ENCODE data around the gene DNAJC5. TPM values are rescaled to one million over a fixed set of nuclear protein-coding genes. Genes with fewer than 3 reads are reported as not detected.

The DNAJC5 gene
- total RNA-seq, 1 experiment from 2014 or later = 28.5 TPM

- TF ChIP-seq ZNF416 (CRISPR knock-in tag; IDR thresholded peaks at IDR 0.05) (no peak), CREM (CRISPR knock-in tag; IDR thresholded peaks at IDR 0.05) (no peak), EMX1 (CRISPR knock-in tag; IDR thresholded peaks at IDR 0.05) (no peak), ZNF281 (CRISPR knock-in tag; IDR thresholded peaks at IDR 0.05) (no peak), ATF6 (CRISPR knock-in tag; IDR thresholded peaks at IDR 0.05) (no peak)
- TF ChIP-seq, protein P1, sequence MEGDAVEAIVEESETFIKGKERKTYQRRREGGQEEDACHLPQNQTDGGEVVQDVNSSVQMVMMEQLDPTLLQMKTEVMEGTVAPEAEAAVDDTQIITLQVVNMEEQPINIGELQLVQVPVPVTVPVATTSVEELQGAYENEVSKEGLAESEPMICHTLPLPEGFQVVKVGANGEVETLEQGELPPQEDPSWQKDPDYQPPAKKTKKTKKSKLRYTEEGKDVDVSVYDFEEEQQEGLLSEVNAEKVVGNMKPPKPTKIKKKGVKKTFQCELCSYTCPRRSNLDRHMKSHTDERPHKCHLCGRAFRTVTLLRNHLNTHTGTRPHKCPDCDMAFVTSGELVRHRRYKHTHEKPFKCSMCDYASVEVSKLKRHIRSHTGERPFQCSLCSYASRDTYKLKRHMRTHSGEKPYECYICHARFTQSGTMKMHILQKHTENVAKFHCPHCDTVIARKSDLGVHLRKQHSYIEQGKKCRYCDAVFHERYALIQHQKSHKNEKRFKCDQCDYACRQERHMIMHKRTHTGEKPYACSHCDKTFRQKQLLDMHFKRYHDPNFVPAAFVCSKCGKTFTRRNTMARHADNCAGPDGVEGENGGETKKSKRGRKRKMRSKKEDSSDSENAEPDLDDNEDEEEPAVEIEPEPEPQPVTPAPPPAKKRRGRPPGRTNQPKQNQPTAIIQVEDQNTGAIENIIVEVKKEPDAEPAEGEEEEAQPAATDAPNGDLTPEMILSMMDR (IDR thresholded peaks at IDR 0.05) = no peak
Measured at GRCh38 chr20:63963348-63963741, 68.4 kb downstream of the DNAJC5 start (continued).

- POLR2A ChIA-PET = no interaction called here
- ATAC-seq (no peak), DNase-seq (ENCODE audit: low spot score) (no peak)
Measured at GRCh38 chr20:63963784-63964301, 68.9 kb downstream of the DNAJC5 start.

More at GRCh38 chr20:63963784-63964301, 68.9 kb downstream of the DNAJC5 start:
- peaks cover 4% of the 10 kb centered on the region for H3K4me1 Mint-ChIP-seq
- CTCF ChIA-PET = no interaction called here
- no peak overlapping the region for H3K27ac Mint-ChIP-seq
- no peak overlapping the region for H3K4me3 Mint-ChIP-seq
- 0 out of 2 replicates have a peak, but pooled peaks cover 3% of the 10 kb centered on the region for H3K27me3 Mint-ChIP-seq (ENCODE audit: low read depth)
- TF ChIP-seq IRF2 (CRISPR knock-in tag; IDR thresholded peaks at IDR 0.05; ENCODE audit: borderline replicate concordance, low read depth) (no peak), NFATC4 (CRISPR knock-in tag; IDR thresholded peaks at IDR 0.05) (no peak), SP1 (CRISPR knock-in tag; conservative IDR thresholded peaks at IDR 0.05) (no peak), USF1 (CRISPR knock-in tag; IDR thresholded peaks at IDR 0.05) (no peak), TEAD4 (CRISPR knock-in tag; IDR thresholded peaks at IDR 0.05) (no peak), MYBL2 (CRISPR knock-in tag; IDR thresholded peaks at IDR 0.05) (no peak), TP53 (CRISPR knock-in tag; IDR thresholded peaks at IDR 0.05) (no peak), PRDM15 (CRISPR knock-in tag; IDR thresholded peaks at IDR 0.05) (no peak)
- H3K36me3 Mint-ChIP-seq = peaks cover 61% of the 10 kb centered on the region
- H3K9me3 Mint-ChIP-seq = peaks cover 3% of the 10 kb centered on the region; the same call in 1 of the 2 replicates
